K562 (cell line): Measurements from ENCODE around the gene CTDSPL. TPM values are rescaled to one million over a fixed set of nuclear protein-coding genes. Genes with fewer than 3 reads are reported as not detected.

Experiments used
- ATAC-seq: fragments of 200-7000 bp; cut with Tn5 transposase; 3 replicates; pipeline ENCODE4 v1.9.1; 2020; ENCODE audit warnings: moderate library complexity
- BruUV-seq: library from RNA; stranded (reverse); fragments of 400-500 nt; replicated peaks from 2 replicates; lab custom pipeline; 2021; lab: Mats Ljungman, UMichigan
- CTCF ChIA-PET: fragments of 300-600 bp; formaldehyde crosslinking; extraction: SDS; loops from one replicate; lab custom pipeline; 2021; ENCODE audit warnings: low intra/inter-chr PET ratio; lab: Yijun Ruan, JAX
- POLR2A ChIA-PET: fragments of 300-600, 350-650 bp; sonication (Branson Sonifier 250); formaldehyde crosslinking; extraction: SDS; loops from one replicate; lab custom pipeline; 2021; ENCODE audit warnings: antibody characterized with exemption, inconsistent platforms; lab: Yijun Ruan, JAX
- DNase-seq, 4 experiments: peaks; one replicate each; pipeline versions ENCODE4 v3.0.0 to v3.0.0-alpha.2; 2011 to 2018; ENCODE audit warnings: low spot score in 3 of 4, mixed read lengths in 3 of 4; ENCODE audit errors: extremely low read depth in 1 of 4
- FAIRE-seq: peaks from 2 replicates; lab custom pipeline; 2011; peaks lifted over from hg19 to GRCh38; lab: Jason Lieb, UNC
- H2AFZ ChIP-seq: 2 replicates; pipeline ENCODE4 v1.6.0; 2011; ENCODE audit warnings: low read depth, low read length, control low read depth, inconsistent platforms
- H3K27ac ChIP-seq: fragments of 200-600 bp; 3 replicates; pipeline ENCODE4 v1.8.0; 2011; ENCODE audit warnings: low read depth, mild to moderate bottlenecking, control low read depth, inconsistent platforms, low read length, moderate library complexity, mixed read lengths; ENCODE audit errors: extremely low read depth
- H3K27me3 ChIP-seq, 2 experiments: fragments of 300-600 bp in 1 of 2; 2 replicates in 1 of 2; 3 replicates in 1 of 2; pipeline versions ENCODE4 v1.6.0 to v1.8.0; 2011; ENCODE audit warnings: inconsistent platforms in 2 of 2, low read length in 2 of 2, mild to moderate bottlenecking in 1 of 2, mixed read lengths in 1 of 2, moderate library complexity in 1 of 2; ENCODE audit not compliant: control insufficient read depth in 2 of 2, insufficient read depth in 2 of 2
- H3K36me3 ChIP-seq: fragments of 300-600 bp; 3 replicates; pipeline ENCODE4 v1.8.0; 2011; ENCODE audit warnings: mild to moderate bottlenecking, low read length, inconsistent platforms; ENCODE audit not compliant: control insufficient read depth, insufficient read depth
- H3K4me1 ChIP-seq, 2 experiments: fragments of 200-600 bp in 1 of 2; replicated peaks in 1 of 2; 2 replicates in 1 of 2; 3 replicates in 1 of 2; pipeline versions ENCODE4 v1.5.1 to v1.8.0; 2011; ENCODE audit warnings: inconsistent platforms in 2 of 2, low read length in 2 of 2, mild to moderate bottlenecking in 1 of 2, mixed read lengths in 1 of 2, moderate library complexity in 1 of 2; ENCODE audit not compliant: control insufficient read depth in 2 of 2, insufficient read depth in 2 of 2
- H3K4me2 ChIP-seq: 2 replicates; pipeline ENCODE4 v1.6.1; 2011; ENCODE audit warnings: low read length, control low read depth, inconsistent platforms, mixed read lengths; ENCODE audit not compliant: insufficient read depth
- H3K4me3 ChIP-seq: fragments of 200-600 bp; sonication (generic), shearing (Covaris generic); 2 replicates; pipeline ENCODE4 v1.5.1; 2016; ENCODE audit warnings: control low read depth, inconsistent platforms
- H3K79me2 ChIP-seq: fragments of 200-600 bp; 3 replicates; pipeline ENCODE4 v1.8.0; 2011; ENCODE audit warnings: low read length, inconsistent platforms; ENCODE audit not compliant: control insufficient read depth, insufficient read depth
- H3K9ac ChIP-seq, 2 experiments: 2 replicates each; pipeline versions ENCODE4 v1.6.0 to v1.6.1; 2011; ENCODE audit warnings: low read depth in 2 of 2, low read length in 2 of 2, control low read depth in 1 of 2, inconsistent platforms in 1 of 2, mild to moderate bottlenecking in 1 of 2, mixed read lengths in 1 of 2; ENCODE audit not compliant: insufficient read depth in 1 of 2
- H3K9me1 ChIP-seq: one replicate; pipeline ENCODE4 v1.6.0; 2011; ENCODE audit warnings: inconsistent platforms, mild to moderate bottlenecking, low read length, moderate library complexity; ENCODE audit not compliant: control insufficient read depth, insufficient read depth
- H3K9me3 ChIP-seq: replicated peaks from 2 replicates; pipeline ENCODE4 v1.5.1; 2011; ENCODE audit warnings: low read depth, low read length, inconsistent platforms; ENCODE audit not compliant: control insufficient read depth, insufficient read depth
- H4K20me1 ChIP-seq: replicated peaks from 2 replicates; pipeline ENCODE4 v1.6.1; 2011; ENCODE audit warnings: low read length, inconsistent platforms, mixed read lengths; ENCODE audit not compliant: control insufficient read depth, insufficient read depth
- BACH1 ChIP-seq: fragments of 200-800 bp; sonication (Bioruptor generic); IDR thresholded peaks from 2 replicates; pipeline ENCODE4 v1.6.1; 2016; ENCODE audit warnings: missing genetic modification characterization, missing compliant biosample characterization
- CTBP1 ChIP-seq: fragments of 450-650 bp; IDR thresholded peaks from 2 replicates; pipeline ENCODE4 v1.6.1; 2016; ENCODE audit warnings: borderline replicate concordance
- DNMT1 ChIP-seq: fragments of 450-650 bp; IDR thresholded peaks from 2 replicates; pipeline ENCODE4 v1.6.1; 2016; ENCODE audit warnings: antibody characterized with exemption, mild to moderate bottlenecking
- LEF1 ChIP-seq: fragments of 450-650 bp; IDR thresholded peaks from 2 replicates; pipeline ENCODE4 v1.6.1; 2016; ENCODE audit warnings: mild to moderate bottlenecking
- MAZ ChIP-seq, 2 experiments: fragments of 450-650 bp in 1 of 2; sonication (generic) in 1 of 2; formaldehyde crosslinking; IDR thresholded peaks in 1 of 2; conservative IDR thresholded peaks in 1 of 2; 2 replicates each; pipeline versions ENCODE4 v1.4.0 to v1.5.0; 2020; ENCODE audit warnings: mild to moderate bottlenecking in 1 of 2, missing genetic modification reagents in 1 of 2
- MTA3 ChIP-seq: fragments of 450-650 bp; formaldehyde crosslinking; IDR thresholded peaks from 2 replicates; pipeline ENCODE4 v1.6.1; 2017; ENCODE audit warnings: mild to moderate bottlenecking, borderline replicate concordance
- NONO ChIP-seq, 2 experiments: fragments of 200-400 bp in 1 of 2; fragments of 450-650 bp in 1 of 2; formaldehyde crosslinking in 1 of 2; IDR thresholded peaks; 2 replicates each; pipeline ENCODE4 v1.6.1; 2017; ENCODE audit warnings: low read depth in 2 of 2, mild to moderate bottlenecking in 2 of 2, moderate library complexity in 2 of 2, low read length in 1 of 2
- PHF21A ChIP-seq: fragments of 450-650 bp; IDR thresholded peaks from 2 replicates; pipeline ENCODE4 v1.6.1; 2017; ENCODE audit warnings: low read depth, borderline replicate concordance
- POLR2G ChIP-seq: fragments of 200-400 bp; formaldehyde crosslinking; IDR thresholded peaks from 2 replicates; pipeline ENCODE4 v1.6.1; 2017; ENCODE audit warnings: low read depth, mild to moderate bottlenecking, antibody characterized with exemption, low read length, moderate library complexity
- ZC3H11A ChIP-seq: IDR thresholded peaks from 2 replicates; pipeline ENCODE4 v1.6.1; 2012; ENCODE audit warnings: low read depth, low read length, improper control_type of control experiment
- ZNF133 ChIP-seq: fragments of 250-450 bp; sonication (Bioruptor Pico); IDR thresholded peaks from 2 replicates; pipeline ENCODE4 v1.4.0; 2020; ENCODE audit warnings: mild to moderate bottlenecking
- ZNF57 ChIP-seq: fragments of 450-650 bp; formaldehyde crosslinking; IDR thresholded peaks from 2 replicates; pipeline ENCODE4 v1.4.0; 2020; ENCODE audit warnings: mild to moderate bottlenecking, moderate library complexity
- ZNF778 ChIP-seq: fragments of 450-650 bp; formaldehyde crosslinking; IDR thresholded peaks from 2 replicates; pipeline ENCODE4 v1.4.0; 2020; ENCODE audit warnings: mild to moderate bottlenecking, moderate library complexity
- WGBS: fragments of 100-300 bp; shearing (Covaris generic); methylation state at CpG from one replicate; pipeline ENCODE4 v1.1.6; 2016; ENCODE audit warnings: low coverage, mixed read lengths; ENCODE audit not compliant: insufficient coverage; ENCODE audit errors: missing lambda C conversion rate; 5-methylcytosine and 5-hydroxymethylcytosine counted together
- in situ Hi-C: fragments of 300-500 bp; cut with MboI; formaldehyde crosslinking; loops from 4 replicates; pipeline ENCODE4 v1.15.0; 2018; ENCODE audit warnings: inconsistent platforms, mixed read lengths
- intact Hi-C: fragments of 100-400 bp; cut with micrococcal nuclease; formaldehyde crosslinking; loops from 2 replicates; pipeline ENCODE4 v1.14.2; 2022
- polyA plus RNA-seq, 8 experiments: library from polyadenylated mRNA; depleted of rRNA in 4 of 8; stranded (reverse) in 5 of 8; unstranded in 3 of 8; fragments of >200 nt; fragmentation: Nextera tagmentation in 2 of 8; fragmentation: Illumina TruSeq in 1 of 8; extraction: Ambion mirVana in 2 of 8; extraction: Trizol in 1 of 8; gene quantifications; 2 replicates each; pipeline versions ENCODE4 v1.2.1 to v1.2.3, GENCODE V29; 2011 to 2014; ENCODE audit warnings: inconsistent platforms in 1 of 8, missing spikeins in 1 of 8
- total RNA-seq, 7 experiments: library from RNA; depleted of rRNA in 6 of 7; stranded (reverse); fragments of >200 nt in 6 of 7; fragmentation: Illumina TruSeq in 2 of 7; extraction: Trizol in 2 of 7; gene quantifications; 2 replicates each; pipeline versions ENCODE4 v1.2.1 to v1.2.3, GENCODE V29; 2011 to 2021; ENCODE audit warnings: low replicate concordance in 1 of 7
- TF ChIP-seq, protein P1 (sequence below): sonication (generic); formaldehyde crosslinking; IDR thresholded peaks from 2 replicates; pipeline ENCODE4 v1.8.1; 2023; ENCODE audit warnings: mild to moderate bottlenecking, missing genetic modification reagents
- TF ChIP-seq, protein P2 (sequence below): fragments of 250-450 bp; sonication (Bioruptor Pico); IDR thresholded peaks from 2 replicates; pipeline ENCODE4 v1.8.0; 2022; ENCODE audit warnings: moderate library complexity, mild to moderate bottlenecking, inconsistent platforms
- TF ChIP-seq, protein P3 (sequence below): sonication (generic); formaldehyde crosslinking; IDR thresholded peaks from 2 replicates; pipeline ENCODE4 v1.9.0; 2022; ENCODE audit warnings: mild to moderate bottlenecking, missing genetic modification reagents
- TF ChIP-seq, protein P4 (sequence below): fragments of 450-650 bp; IDR thresholded peaks from 2 replicates; pipeline ENCODE4 v1.6.1; 2016; ENCODE audit warnings: borderline replicate concordance

Gene CTDSPL
- total and polyA plus RNA-seq, 9 of the 15 experiments (the other 6 are each of a cell fraction or from before 2014, with no cell fraction given) = 5.1 to 19.3 (median 11.3) TPM

DNA sequence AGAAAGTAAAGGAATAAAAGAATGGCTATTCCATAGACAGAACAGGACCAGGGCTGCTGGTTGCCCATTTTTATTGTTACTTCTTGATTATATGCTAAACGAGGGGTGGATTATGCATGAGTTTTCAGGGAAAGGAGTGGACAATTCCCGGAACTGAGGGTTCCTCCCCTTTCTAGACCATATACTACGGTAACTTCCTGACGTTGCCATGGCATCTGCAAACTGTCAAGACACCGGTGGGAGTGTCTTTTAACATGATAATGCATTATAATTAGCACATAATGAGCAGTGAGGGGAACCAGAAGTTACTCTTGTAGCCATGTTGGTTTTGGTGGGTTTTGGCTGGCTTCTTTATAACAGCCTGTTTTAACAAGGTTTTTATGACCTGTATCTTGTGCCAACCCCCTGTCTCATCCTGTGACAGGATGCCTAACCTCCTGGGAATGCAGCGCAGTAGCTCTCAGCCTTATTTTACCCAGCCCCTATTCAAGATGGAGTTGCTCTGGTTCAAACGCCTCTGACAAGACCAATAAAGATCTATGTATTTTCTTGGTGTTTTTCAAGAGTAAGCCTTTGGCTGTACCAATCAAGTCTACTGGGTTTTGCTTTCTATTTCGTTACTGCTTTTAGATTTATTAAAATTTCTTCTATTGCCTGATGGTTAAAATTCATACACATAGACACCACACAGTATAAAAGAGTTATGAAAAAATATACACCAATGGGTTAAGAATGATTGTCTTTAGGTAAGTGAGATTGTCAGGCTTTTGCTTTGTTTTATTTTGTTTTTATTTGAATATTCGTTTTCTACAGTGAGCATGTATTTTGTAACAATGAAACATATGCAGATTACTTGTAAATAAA lies 37.4 kb upstream of the CTDSPL start:
- in situ Hi-C loops = no loop called here
- Histone ChIP-seq H3K4me3 (no peak overlapping the region), H3K79me2 (no peaks in the 10 kb centered on the region), H3K9me1 (no peaks in the 10 kb centered on the region), H3K4me2 (no peak overlapping the region), H3K4me1 (no peaks in the 10 kb centered on the region; a peak in 2 of 5 replicates), H3K36me3 (no peaks in the 10 kb centered on the region), H2AFZ (peak overlapping the region; percentile 28; the same call in 1 of the 2 replicates), H3K9ac (no peak overlapping the region), H4K20me1 (no peaks in the 10 kb centered on the region), H3K27me3 (peaks cover 0 to 13% of the 10 kb centered on the region in 2 experiments; a peak in 3 of 5 replicates), H3K9me3 (no peaks in the 10 kb centered on the region), H3K27ac (no peak overlapping the region)
- ChIA-PET POLR2A (interaction anchor here (0.6 to 0.7 kb wide), 2 partner anchors 10 to 163 kb away, joined by 3 read pairs; no protein-coding TSS in a partner anchor), CTCF (no interaction called here)
- FAIRE-seq (peak; percentile 52), DNase-seq (peak in 1 of 4 experiments; percentile 56), ATAC-seq (peak; percentile 85)
- no TSS peak for BruUV-seq
- WGBS = 5% methylated on average over 9 of the region's 9 CpGs
- intact Hi-C loops = no loop called here
- TF ChIP-seq ZNF57 (CRISPR knock-in tag) (peak; percentile 76; the same call in 1 of the 2 replicates), LEF1 (no peak), ZC3H11A (no peak), ZNF778 (CRISPR knock-in tag) (no peak), MTA3 (no peak), PHF21A (no peak), POLR2G (no peak), NONO (IDR thresholded peaks at IDR 0.05; ENCODE audit: low read depth in 2 of 2, low read length in 1 of 2) (no peak), BACH1 (tag) (peak; percentile 95), ZNF133 (CRISPR knock-in tag) (peak; percentile 20; the same call in 1 of the 2 replicates), MAZ (CRISPR knock-in tag; conservative IDR thresholded peaks at IDR 0.05 in 1 of 2, IDR thresholded peaks at IDR 0.05 in 1 of 2) (peak in 1 of 2 experiments; percentile 75; a peak in 2 of 4 replicates), DNMT1 (no peak), CTBP1 (no peak)
- TF ChIP-seq, protein P1, sequence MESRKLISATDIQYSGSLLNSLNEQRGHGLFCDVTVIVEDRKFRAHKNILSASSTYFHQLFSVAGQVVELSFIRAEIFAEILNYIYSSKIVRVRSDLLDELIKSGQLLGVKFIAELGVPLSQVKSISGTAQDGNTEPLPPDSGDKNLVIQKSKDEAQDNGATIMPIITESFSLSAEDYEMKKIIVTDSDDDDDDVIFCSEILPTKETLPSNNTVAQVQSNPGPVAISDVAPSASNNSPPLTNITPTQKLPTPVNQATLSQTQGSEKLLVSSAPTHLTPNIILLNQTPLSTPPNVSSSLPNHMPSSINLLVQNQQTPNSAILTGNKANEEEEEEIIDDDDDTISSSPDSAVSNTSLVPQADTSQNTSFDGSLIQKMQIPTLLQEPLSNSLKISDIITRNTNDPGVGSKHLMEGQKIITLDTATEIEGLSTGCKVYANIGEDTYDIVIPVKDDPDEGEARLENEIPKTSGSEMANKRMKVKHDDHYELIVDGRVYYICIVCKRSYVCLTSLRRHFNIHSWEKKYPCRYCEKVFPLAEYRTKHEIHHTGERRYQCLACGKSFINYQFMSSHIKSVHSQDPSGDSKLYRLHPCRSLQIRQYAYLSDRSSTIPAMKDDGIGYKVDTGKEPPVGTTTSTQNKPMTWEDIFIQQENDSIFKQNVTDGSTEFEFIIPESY (CRISPR knock-in tag) = no peak
- TF ChIP-seq, protein P2, sequence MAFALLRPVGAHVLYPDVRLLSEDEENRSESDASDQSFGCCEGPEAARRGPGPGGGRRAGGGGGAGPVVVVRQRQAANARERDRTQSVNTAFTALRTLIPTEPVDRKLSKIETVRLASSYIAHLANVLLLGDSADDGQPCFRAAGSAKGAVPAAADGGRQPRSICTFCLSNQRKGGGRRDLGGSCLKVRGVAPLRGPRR (CRISPR knock-in tag) = no peak
- TF ChIP-seq, protein P3, sequence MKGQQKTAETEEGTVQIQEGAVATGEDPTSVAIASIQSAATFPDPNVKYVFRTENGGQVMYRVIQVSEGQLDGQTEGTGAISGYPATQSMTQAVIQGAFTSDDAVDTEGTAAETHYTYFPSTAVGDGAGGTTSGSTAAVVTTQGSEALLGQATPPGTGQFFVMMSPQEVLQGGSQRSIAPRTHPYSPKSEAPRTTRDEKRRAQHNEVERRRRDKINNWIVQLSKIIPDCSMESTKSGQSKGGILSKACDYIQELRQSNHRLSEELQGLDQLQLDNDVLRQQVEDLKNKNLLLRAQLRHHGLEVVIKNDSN (CRISPR knock-in tag) = no peak
- TF ChIP-seq, protein P4, sequence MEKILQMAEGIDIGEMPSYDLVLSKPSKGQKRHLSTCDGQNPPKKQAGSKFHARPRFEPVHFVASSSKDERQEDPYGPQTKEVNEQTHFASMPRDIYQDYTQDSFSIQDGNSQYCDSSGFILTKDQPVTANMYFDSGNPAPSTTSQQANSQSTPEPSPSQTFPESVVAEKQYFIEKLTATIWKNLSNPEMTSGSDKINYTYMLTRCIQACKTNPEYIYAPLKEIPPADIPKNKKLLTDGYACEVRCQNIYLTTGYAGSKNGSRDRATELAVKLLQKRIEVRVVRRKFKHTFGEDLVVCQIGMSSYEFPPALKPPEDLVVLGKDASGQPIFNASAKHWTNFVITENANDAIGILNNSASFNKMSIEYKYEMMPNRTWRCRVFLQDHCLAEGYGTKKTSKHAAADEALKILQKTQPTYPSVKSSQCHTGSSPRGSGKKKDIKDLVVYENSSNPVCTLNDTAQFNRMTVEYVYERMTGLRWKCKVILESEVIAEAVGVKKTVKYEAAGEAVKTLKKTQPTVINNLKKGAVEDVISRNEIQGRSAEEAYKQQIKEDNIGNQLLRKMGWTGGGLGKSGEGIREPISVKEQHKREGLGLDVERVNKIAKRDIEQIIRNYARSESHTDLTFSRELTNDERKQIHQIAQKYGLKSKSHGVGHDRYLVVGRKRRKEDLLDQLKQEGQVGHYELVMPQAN = no peak
